ENCODE data around the gene PANK1. TPM values are rescaled to one million over a fixed set of nuclear protein-coding genes. Genes with fewer than 3 reads are reported as not detected.

The PANK1 gene
- total RNA-seq, 1 experiment from 2014 or later: 8.6 TPM

DNA sequence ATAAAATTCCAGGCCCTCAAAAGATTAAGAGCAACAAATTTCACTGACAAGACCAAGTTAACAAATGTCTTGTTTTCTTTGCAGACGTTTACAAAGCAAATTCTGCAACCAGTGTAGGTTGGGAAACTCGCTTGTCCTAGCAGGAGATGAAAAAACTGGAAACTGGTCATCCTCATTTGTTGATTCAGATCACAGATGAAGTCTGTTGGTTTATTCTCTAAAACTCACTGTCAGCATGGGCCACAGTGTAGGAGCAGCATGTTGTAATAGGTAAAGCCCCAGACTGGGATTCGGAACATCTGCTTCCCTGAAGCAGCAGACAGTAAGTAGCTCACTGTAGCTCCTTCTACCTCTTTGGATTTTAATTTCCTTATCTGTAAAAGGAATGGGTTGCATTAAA lies 31.5 kb downstream of the PANK1 start:
- CTCF ChIA-PET: no interaction called here
- TF ChIP-seq, protein P1, sequence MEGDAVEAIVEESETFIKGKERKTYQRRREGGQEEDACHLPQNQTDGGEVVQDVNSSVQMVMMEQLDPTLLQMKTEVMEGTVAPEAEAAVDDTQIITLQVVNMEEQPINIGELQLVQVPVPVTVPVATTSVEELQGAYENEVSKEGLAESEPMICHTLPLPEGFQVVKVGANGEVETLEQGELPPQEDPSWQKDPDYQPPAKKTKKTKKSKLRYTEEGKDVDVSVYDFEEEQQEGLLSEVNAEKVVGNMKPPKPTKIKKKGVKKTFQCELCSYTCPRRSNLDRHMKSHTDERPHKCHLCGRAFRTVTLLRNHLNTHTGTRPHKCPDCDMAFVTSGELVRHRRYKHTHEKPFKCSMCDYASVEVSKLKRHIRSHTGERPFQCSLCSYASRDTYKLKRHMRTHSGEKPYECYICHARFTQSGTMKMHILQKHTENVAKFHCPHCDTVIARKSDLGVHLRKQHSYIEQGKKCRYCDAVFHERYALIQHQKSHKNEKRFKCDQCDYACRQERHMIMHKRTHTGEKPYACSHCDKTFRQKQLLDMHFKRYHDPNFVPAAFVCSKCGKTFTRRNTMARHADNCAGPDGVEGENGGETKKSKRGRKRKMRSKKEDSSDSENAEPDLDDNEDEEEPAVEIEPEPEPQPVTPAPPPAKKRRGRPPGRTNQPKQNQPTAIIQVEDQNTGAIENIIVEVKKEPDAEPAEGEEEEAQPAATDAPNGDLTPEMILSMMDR (IDR thresholded peaks at IDR 0.05; ENCODE audit: unreplicated experiment): no peak
- Mint-ChIP-seq H3K4me3 (ENCODE audit: low read depth, unreplicated experiment) (no peak overlapping the region), H3K36me3 (ENCODE audit: insufficient read depth, unreplicated experiment) (no peaks in the 10 kb centered on the region), H3K27me3 (ENCODE audit: unreplicated experiment) (no peaks in the 10 kb centered on the region), H3K4me1 (ENCODE audit: low read depth, unreplicated experiment) (no peaks in the 10 kb centered on the region), H3K9me3 (ENCODE audit: low read depth, unreplicated experiment) (no peaks in the 10 kb centered on the region), H3K27ac (ENCODE audit: unreplicated experiment) (no peak overlapping the region)
- no peak for DNase-seq
- intact Hi-C loops (cut with micrococcal nuclease; ENCODE audit: unreplicated experiment): no loop called here
- BruUV-seq (replicated peaks): no TSS peak

DNA sequence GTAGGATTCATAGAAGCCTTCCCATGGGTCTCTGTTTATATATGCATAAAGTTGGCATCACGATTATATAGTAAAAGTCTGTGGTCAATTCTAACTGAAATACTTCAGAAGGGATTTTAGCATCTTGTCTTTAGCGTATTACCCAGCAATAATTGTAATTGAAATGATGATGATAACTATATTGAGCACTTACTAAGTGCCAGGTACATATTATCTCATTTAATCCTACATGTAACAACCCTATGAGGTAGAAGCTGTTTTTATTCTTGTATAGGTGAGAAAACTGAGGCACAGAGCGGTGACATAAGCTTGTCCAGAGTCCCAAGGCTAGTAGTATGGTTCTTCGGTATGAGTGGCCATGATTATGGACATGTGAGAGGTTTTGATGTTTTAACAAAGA lies 33.8 kb downstream of the PANK1 start:
- Mint-ChIP-seq H3K36me3 (ENCODE audit: insufficient read depth, unreplicated experiment) (no peaks in the 10 kb centered on the region), H3K9me3 (ENCODE audit: low read depth, unreplicated experiment) (no peaks in the 10 kb centered on the region), H3K27ac (ENCODE audit: unreplicated experiment) (no peak overlapping the region), H3K4me1 (ENCODE audit: low read depth, unreplicated experiment) (no peaks in the 10 kb centered on the region), H3K27me3 (ENCODE audit: unreplicated experiment) (no peaks in the 10 kb centered on the region), H3K4me3 (ENCODE audit: low read depth, unreplicated experiment) (no peak overlapping the region)
- CTCF ChIA-PET: no interaction called here
- intact Hi-C loops (cut with micrococcal nuclease; ENCODE audit: unreplicated experiment): no loop called here
- no TSS peak for BruUV-seq (replicated peaks)
- TF ChIP-seq, protein P1 (IDR thresholded peaks at IDR 0.05; ENCODE audit: unreplicated experiment): no peak
- DNase-seq: no peak

DNA sequence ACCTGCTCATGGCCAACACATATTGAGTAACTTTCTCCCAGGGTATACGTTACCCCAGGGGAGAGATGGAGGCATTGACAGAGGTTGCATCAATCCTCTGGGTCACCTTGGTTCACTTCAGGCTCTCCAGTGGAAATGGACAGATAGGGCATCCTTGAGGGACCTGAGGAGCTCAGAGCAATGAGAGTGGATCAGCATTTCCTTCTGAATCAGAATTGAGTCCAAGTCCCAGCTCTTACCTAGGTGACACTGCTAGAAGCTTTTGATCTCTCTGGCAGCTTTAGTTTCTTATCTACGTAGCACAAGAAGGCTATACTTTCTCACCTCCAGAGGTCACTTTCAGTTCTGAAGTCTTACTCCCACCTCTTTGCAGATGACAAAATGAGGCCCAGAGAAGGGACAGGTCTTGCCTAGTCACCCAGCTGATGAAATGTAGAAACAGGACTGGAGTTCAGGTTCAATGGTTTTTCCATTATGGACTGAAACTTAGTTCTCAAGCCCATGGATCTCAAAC lies 35.2 kb downstream of the PANK1 start:
- H3K4me1 Mint-ChIP-seq (ENCODE audit: low read depth, unreplicated experiment): no peaks in the 10 kb centered on the region
- H3K4me3 Mint-ChIP-seq (ENCODE audit: low read depth, unreplicated experiment): no peak overlapping the region
- intact Hi-C loops (cut with micrococcal nuclease; ENCODE audit: unreplicated experiment): no loop called here
- H3K9me3 Mint-ChIP-seq (ENCODE audit: low read depth, unreplicated experiment): no peaks in the 10 kb centered on the region
- TF ChIP-seq, protein P1 (IDR thresholded peaks at IDR 0.05; ENCODE audit: unreplicated experiment): no peak
- BruUV-seq (replicated peaks): no TSS peak
- DNase-seq: no peak
- no peak overlapping the region for H3K27ac Mint-ChIP-seq (ENCODE audit: unreplicated experiment)
- CTCF ChIA-PET: no interaction called here
- H3K36me3 Mint-ChIP-seq (ENCODE audit: insufficient read depth, unreplicated experiment): no peaks in the 10 kb centered on the region
- H3K27me3 Mint-ChIP-seq (ENCODE audit: unreplicated experiment): no peaks in the 10 kb centered on the region

DNA sequence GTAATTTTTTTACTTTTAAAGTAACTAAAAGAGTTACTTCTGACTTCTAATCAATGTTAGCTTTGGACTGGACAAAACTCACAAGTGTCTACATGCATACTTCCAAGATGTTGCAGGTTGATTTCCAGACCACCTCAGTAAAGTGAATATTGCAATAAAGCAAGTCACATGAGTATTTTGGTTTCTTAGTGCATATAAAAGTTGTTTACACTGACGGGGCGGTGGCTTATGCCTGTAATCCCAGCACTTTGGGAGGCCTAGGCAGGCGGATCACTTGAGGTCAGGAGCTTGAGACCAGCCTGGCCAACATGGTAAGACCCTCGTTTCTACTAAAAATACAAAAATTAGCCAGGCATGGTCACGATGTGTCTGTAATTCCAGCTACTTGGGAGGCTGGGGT lies 40.8 kb downstream of the PANK1 start:
- no peak for DNase-seq
- no peak overlapping the region for H3K27ac Mint-ChIP-seq (ENCODE audit: unreplicated experiment)
- intact Hi-C loops (cut with micrococcal nuclease; ENCODE audit: unreplicated experiment): no loop called here
- no TSS peak for BruUV-seq (replicated peaks)
- H3K4me1 Mint-ChIP-seq (ENCODE audit: low read depth, unreplicated experiment): no peaks in the 10 kb centered on the region
- H3K4me3 Mint-ChIP-seq (ENCODE audit: low read depth, unreplicated experiment): no peak overlapping the region
- H3K9me3 Mint-ChIP-seq (ENCODE audit: low read depth, unreplicated experiment): no peaks in the 10 kb centered on the region
- no peaks in the 10 kb centered on the region for H3K36me3 Mint-ChIP-seq (ENCODE audit: insufficient read depth, unreplicated experiment)
- CTCF ChIA-PET: no interaction called here
- TF ChIP-seq, protein P1 (IDR thresholded peaks at IDR 0.05; ENCODE audit: unreplicated experiment): no peak
- no peaks in the 10 kb centered on the region for H3K27me3 Mint-ChIP-seq (ENCODE audit: unreplicated experiment)

Measured in Calu3 (cell line).